Measurements from ENCODE around the gene AHNAK2. TPM values are rescaled to one million over a fixed set of nuclear protein-coding genes. Genes with fewer than 3 reads are reported as not detected.
A peak's percentile ranks its signal among the peaks of the same experiment; 100 is the strongest.

Gene AHNAK2
- polyA plus RNA-seq, 1 donor: 31.8 TPM

- DNase-seq: no peak
These were observed 41.6 kb downstream of the AHNAK2 start for GRCh38 chr14:104936361-104937155.

GRCh38 chr14:104935955-104936354, 42.2 kb downstream of the AHNAK2 start:
- no peak for DNase-seq

GRCh38 chr14:104935026-104935650, 43.0 kb downstream of the AHNAK2 start:
- no peak for DNase-seq

- DNase-seq: no peak
These were observed 44.1 kb downstream of the AHNAK2 start for GRCh38 chr14:104933746-104934733.

- DNase-seq: peak; percentile 94
These were observed 45.2 kb downstream of the AHNAK2 start for GRCh38 chr14:104932676-104933631.

GRCh38 chr14:104931771-104932675, 46.2 kb downstream of the AHNAK2 start:
- no peak for DNase-seq

- DNase-seq: no peak
These were observed 46.8 kb downstream of the AHNAK2 start for GRCh38 chr14:104931304-104931770.

- no peak for DNase-seq
These were observed 47.5 kb downstream of the AHNAK2 start for GRCh38 chr14:104930526-104931303.

GRCh38 chr14:104929268-104930230, 48.6 kb downstream of the AHNAK2 start:
- DNase-seq: no peak

GRCh38 chr14:104928391-104929133, 49.6 kb downstream of the AHNAK2 start:
- DNase-seq: no peak

GRCh38 chr14:104927901-104928300, 50.3 kb downstream of the AHNAK2 start:
- no peak for DNase-seq

GRCh38 chr14:104927432-104927816, 50.8 kb downstream of the AHNAK2 start:
- no peak for DNase-seq

GRCh38 chr14:104926619-104927431, 51.3 kb downstream of the AHNAK2 start:
- no peak for DNase-seq

- DNase-seq: no peak
These were observed 52.1 kb downstream of the AHNAK2 start for GRCh38 chr14:104925855-104926609.

- no peak for DNase-seq
These were observed 52.8 kb downstream of the AHNAK2 start for GRCh38 chr14:104925214-104925854.

Data from hindlimb muscle (tissue), 1 donor.